Stomach (tissue), 9 donors: ENCODE results near the gene TTC7B. TPM values are rescaled to one million over a fixed set of nuclear protein-coding genes. Genes with fewer than 3 reads are reported as not detected.
A peak's percentile ranks its signal among the peaks of the same experiment; 100 is the strongest.

Source experiments
- DNase-seq, 2 donors: peaks; one replicate each; pipeline versions ENCODE4 v3.0.0 to v3.0.0-alpha.2; 2013 to 2019
- H3K27ac ChIP-seq, 5 donors: fragments of 200-600 bp in 4 of 5; sonication (generic) in 4 of 5; one replicate each; pipeline ENCODE4 v1.5.1; 2013 to 2019; ENCODE audit warnings: mild to moderate bottlenecking in 1 of 5, moderate library complexity in 1 of 5
- H3K27me3 ChIP-seq, 3 donors: fragments of 200-600 bp; sonication (generic); one replicate each; pipeline ENCODE4 v1.5.1; 2017 to 2019; ENCODE audit warnings: mixed run types in 1 of 3
- H3K36me3 ChIP-seq, 4 donors: fragments of 200-600 bp; sonication (generic); 1 replicate in 3 of 4; 2 replicates in 1 of 4; pipeline ENCODE4 v1.5.1; 2016 to 2019
- H3K4me1 ChIP-seq, 4 donors: fragments of 200-600 bp; sonication (generic); one replicate each; pipeline ENCODE4 v1.5.1; 2016 to 2019
- H3K4me3 ChIP-seq, 4 donors: fragments of 200-600 bp; sonication (generic) in 3 of 4; one replicate each; pipeline ENCODE4 v1.5.1; 2016 to 2019; ENCODE audit warnings: mild to moderate bottlenecking in 1 of 4
- H3K9me3 ChIP-seq, 4 donors: fragments of 200-600 bp; sonication (generic); one replicate each; pipeline ENCODE4 v1.5.1; 2016 to 2019
- EP300 ChIP-seq: sonication (generic); formaldehyde crosslinking; IDR thresholded peaks from one replicate; pipeline ENCODE4 v1.6.1; 2017; ENCODE audit warnings: antibody characterized with exemption
- POLR2A ChIP-seq, 4 donors: fragments of 450-650 bp; IDR thresholded peaks; one replicate each; pipeline ENCODE4 v1.6.1; 2016; ENCODE audit warnings: antibody characterized with exemption in 4 of 4, control low read depth in 2 of 4, mild to moderate bottlenecking in 1 of 4, moderate library complexity in 1 of 4
- POLR2AphosphoS5 ChIP-seq, 3 donors: sonication (generic); formaldehyde crosslinking; IDR thresholded peaks; one replicate each; pipeline ENCODE4 v1.6.1; 2016; ENCODE audit warnings: antibody characterized with exemption in 3 of 3
- WGBS, 5 donors: extraction: QIAGEN DNeasy Blood & Tissue Kit in 3 of 5; methylation state at CpG; one replicate each; pipeline versions ENCODE4 v1.1.5 to v1.1.7; 2013 to 2018; 5-methylcytosine and 5-hydroxymethylcytosine counted together
- intact Hi-C: fragments of 100-400 bp; cut with DNase I; formaldehyde crosslinking; loops from one replicate; pipeline ENCODE4 v1.15.1; 2023; ENCODE audit warnings: low total_unique reads
- polyA plus RNA-seq, 3 donors: library from polyadenylated mRNA; stranded (reverse); fragments of 200-250 nt; gene quantifications; one replicate each; pipeline ENCODE4 v1.2.3, GENCODE V29; 2013
- total RNA-seq, 5 donors: library from RNA; depleted of rRNA; stranded (reverse); fragments of >200 nt; gene quantifications; one replicate each; pipeline versions ENCODE4 v1.1.0 to v1.2.3, GENCODE V29; 2014 to 2016
- TF ChIP-seq, protein P1 (sequence below), 7 experiments: fragments of 450-650 bp in 4 of 7; fragments of 200-600 bp in 3 of 7; sonication (generic) in 3 of 7; IDR thresholded peaks; one replicate each; pipeline ENCODE4 v1.5.1; 2016 to 2019; ENCODE audit warnings: antibody characterized with exemption in 7 of 7, control low read depth in 2 of 7, mild to moderate bottlenecking in 1 of 7
- donor health status: healthy with polysubstance abuse.
- donor health status: Bipolar disorder and iron deficiency.
- donor health status: healthy.

TTC7B gene
- total and polyA plus RNA-seq, 8 donors: 6.8 to 110 (median 17.7) TPM

DNA sequence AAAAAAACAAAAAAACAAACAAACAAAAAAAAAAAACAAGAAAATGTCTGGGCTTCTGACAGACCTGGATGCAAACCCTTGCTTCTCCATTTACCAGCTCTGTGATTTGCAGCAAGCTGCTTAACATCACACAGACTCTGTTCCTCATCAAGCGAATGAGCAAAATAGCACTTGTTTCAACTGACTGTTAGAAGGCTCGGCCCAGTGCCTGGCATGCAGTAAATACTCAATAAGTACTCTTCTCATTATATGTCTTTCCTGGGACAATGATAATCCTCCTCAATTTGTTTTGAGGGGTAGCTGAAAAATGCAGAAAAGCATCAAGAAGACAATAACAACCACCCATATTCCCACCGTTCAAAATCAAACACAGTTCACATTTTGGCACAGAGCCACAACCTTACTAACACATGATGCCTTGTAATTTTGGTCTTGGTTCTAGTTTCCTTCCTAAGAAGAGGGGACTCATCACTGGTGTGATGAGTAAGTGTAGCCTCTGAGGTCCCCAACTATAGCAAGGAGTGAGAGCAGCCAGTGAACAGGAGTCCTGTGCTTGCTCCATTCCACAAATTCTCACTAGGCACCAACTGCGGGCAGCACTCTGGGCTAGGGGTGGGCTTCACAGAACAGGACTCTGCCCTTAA, 60.4 kb downstream of the TTC7B start:
- Histone ChIP-seq H3K27ac (peak overlapping the region in 1 of 5 donors; percentile 93), H3K36me3 (no peaks in the 10 kb centered on the region), H3K4me3 (no peak overlapping the region), H3K9me3 (no peaks in the 10 kb centered on the region), H3K27me3 (no peaks in the 10 kb centered on the region), H3K4me1 (peaks cover 11 to 44% (median 24%) of the 10 kb centered on the region in 4 donors)
- no peak for DNase-seq
- 67 to 80% (median 79%) methylated on average over 4 of the region's 4 CpGs for WGBS, 5 donors
- TF ChIP-seq, protein P1, sequence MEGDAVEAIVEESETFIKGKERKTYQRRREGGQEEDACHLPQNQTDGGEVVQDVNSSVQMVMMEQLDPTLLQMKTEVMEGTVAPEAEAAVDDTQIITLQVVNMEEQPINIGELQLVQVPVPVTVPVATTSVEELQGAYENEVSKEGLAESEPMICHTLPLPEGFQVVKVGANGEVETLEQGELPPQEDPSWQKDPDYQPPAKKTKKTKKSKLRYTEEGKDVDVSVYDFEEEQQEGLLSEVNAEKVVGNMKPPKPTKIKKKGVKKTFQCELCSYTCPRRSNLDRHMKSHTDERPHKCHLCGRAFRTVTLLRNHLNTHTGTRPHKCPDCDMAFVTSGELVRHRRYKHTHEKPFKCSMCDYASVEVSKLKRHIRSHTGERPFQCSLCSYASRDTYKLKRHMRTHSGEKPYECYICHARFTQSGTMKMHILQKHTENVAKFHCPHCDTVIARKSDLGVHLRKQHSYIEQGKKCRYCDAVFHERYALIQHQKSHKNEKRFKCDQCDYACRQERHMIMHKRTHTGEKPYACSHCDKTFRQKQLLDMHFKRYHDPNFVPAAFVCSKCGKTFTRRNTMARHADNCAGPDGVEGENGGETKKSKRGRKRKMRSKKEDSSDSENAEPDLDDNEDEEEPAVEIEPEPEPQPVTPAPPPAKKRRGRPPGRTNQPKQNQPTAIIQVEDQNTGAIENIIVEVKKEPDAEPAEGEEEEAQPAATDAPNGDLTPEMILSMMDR (IDR thresholded peaks at IDR 0.05): no peak
- TF ChIP-seq POLR2AphosphoS5 (IDR thresholded peaks at IDR 0.05): peak in 2 of 3 donors; percentile 8 to 50
- intact Hi-C loops: no loop called here

- intact Hi-C loops: no loop called here
- TF ChIP-seq EP300 (no peak), POLR2AphosphoS5 (IDR thresholded peaks at IDR 0.05) (no peak), POLR2A (IDR thresholded peaks at IDR 0.05) (no peak)
- TF ChIP-seq, protein P1 (IDR thresholded peaks at IDR 0.05): no peak
- Histone ChIP-seq H3K4me3 (no peak overlapping the region), H3K36me3 (no peaks in the 10 kb centered on the region), H3K4me1 (peaks cover 1 to 22% (median 8%) of the 10 kb centered on the region in 4 donors), H3K27me3 (no peaks in the 10 kb centered on the region), H3K9me3 (peaks cover 0 to 11% (median 4%) of the 10 kb centered on the region in 4 donors), H3K27ac (peak overlapping the region in 1 of 5 donors; percentile 14)
- whole genome bisulfite sequencing, 5 donors: 82 to 98% (median 86%) methylated on average over 3 of the region's 3 CpGs
- no peak for DNase-seq
Measured at GRCh38 chr14:90753456-90754005, 62.7 kb downstream of the TTC7B start.

GRCh38 chr14:90750701-90751100, 65.5 kb downstream of the TTC7B start:
- WGBS, 5 donors: 81 to 94% (median 85%) methylated on average over 1 of the region's 1 CpG
- Histone ChIP-seq H3K9me3 (peaks cover 0 to 16% (median 5%) of the 10 kb centered on the region in 4 donors), H3K27ac (no peak overlapping the region), H3K27me3 (no peaks in the 10 kb centered on the region), H3K36me3 (no peaks in the 10 kb centered on the region), H3K4me1 (peaks cover 0 to 6% (median 0%) of the 10 kb centered on the region in 4 donors), H3K4me3 (no peak overlapping the region)
- intact Hi-C loops: no loop called here
- TF ChIP-seq EP300 (no peak), POLR2A (IDR thresholded peaks at IDR 0.05) (no peak), POLR2AphosphoS5 (IDR thresholded peaks at IDR 0.05) (no peak)
- TF ChIP-seq, protein P1 (IDR thresholded peaks at IDR 0.05): no peak
- DNase-seq: no peak

DNA sequence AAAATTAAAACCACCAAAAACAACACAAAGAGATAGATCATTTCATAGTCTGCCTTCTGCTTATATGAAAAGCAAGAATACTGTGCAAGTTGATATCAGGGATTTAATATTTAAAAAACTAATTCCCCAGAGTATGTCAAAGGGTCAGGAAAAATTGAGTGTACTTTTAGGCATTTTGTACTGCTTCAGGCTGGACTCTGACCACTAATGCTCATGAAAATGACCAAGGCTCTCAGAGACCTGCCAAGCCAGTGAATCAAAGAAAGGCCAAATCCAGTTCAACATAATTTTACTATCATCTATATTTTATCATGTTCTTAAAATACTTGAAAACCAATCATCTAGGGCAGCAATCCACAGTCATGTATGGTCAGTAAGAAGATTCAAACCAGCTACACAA, 66.0 kb downstream of the TTC7B start:
- H3K27me3 ChIP-seq: no peaks in the 10 kb centered on the region
- TF ChIP-seq POLR2AphosphoS5 (IDR thresholded peaks at IDR 0.05): no peak
- no peak for TF ChIP-seq EP300
- TF ChIP-seq POLR2A (IDR thresholded peaks at IDR 0.05): no peak
- TF ChIP-seq, protein P1 (IDR thresholded peaks at IDR 0.05): no peak
- peaks cover 0 to 16% (median 5%) of the 10 kb centered on the region in 4 donors for H3K9me3 ChIP-seq
- H3K27ac ChIP-seq: no peak overlapping the region
- intact Hi-C loops: no loop called here
- no peaks in the 10 kb centered on the region for H3K36me3 ChIP-seq
- no peak overlapping the region for H3K4me3 ChIP-seq
- DNase-seq: no peak
- peaks cover 0 to 2% (median 0%) of the 10 kb centered on the region in 4 donors for H3K4me1 ChIP-seq
